Left lung (tissue), 10 donors: ENCODE measurements around the gene AMMECR1. TPM values are rescaled to one million over a fixed set of nuclear protein-coding genes. Genes with fewer than 3 reads are reported as not detected.
"Not testable (repeated sequence)": the region's sequence is repeated elsewhere in the genome, so short reads cannot be mapped to it uniquely, and the experiment has no call there.

ENCODE experiments used
- ATAC-seq: fragments of 200-7000 bp; cut with Tn5 transposase; one replicate; pipeline ENCODE4 v1.9.1; 2020; ENCODE audit warnings: moderate library complexity
- DNase-seq, 4 donors: peaks; one replicate each; pipeline ENCODE4 v3.0.0-alpha.2; 2013 to 2020
- H3K27ac ChIP-seq, 2 donors: fragments of 200-600 bp; sonication (generic) in 1 of 2; one replicate each; pipeline versions ENCODE4 v1.5.0 to v1.8.0; 2020 to 2021
- H3K27me3 ChIP-seq, 2 donors: fragments of 200-600 bp; sonication (generic) in 1 of 2; one replicate each; pipeline versions ENCODE4 v1.5.0 to v1.8.0; 2020 to 2021
- H3K36me3 ChIP-seq, 2 donors: fragments of 200-600 bp; sonication (generic) in 1 of 2; one replicate each; pipeline versions ENCODE4 v1.5.0 to v1.8.0; 2020 to 2021
- H3K4me1 ChIP-seq, 2 donors: fragments of 200-600 bp; one replicate each; pipeline ENCODE4 v1.8.0; 2021
- H3K4me3 ChIP-seq, 2 donors: fragments of 200-600 bp; sonication (generic) in 1 of 2; one replicate each; pipeline versions ENCODE4 v1.5.0 to v1.8.0; 2020 to 2021; ENCODE audit warnings: mild to moderate bottlenecking in 1 of 2
- H3K9me3 ChIP-seq, 2 donors: fragments of 200-600 bp; sonication (generic) in 1 of 2; one replicate each; pipeline versions ENCODE4 v1.5.0 to v1.8.0; 2020 to 2021
- CTCF ChIP-seq, 2 donors: fragments of 200-600 bp; sonication (generic) in 1 of 2; IDR thresholded peaks; one replicate each; pipeline versions ENCODE4 v1.5.0 to v1.8.0; 2021; ENCODE audit warnings: antibody characterized with exemption in 2 of 2
- intact Hi-C, 2 donors: fragments of 100-400 bp; cut with DNase I; formaldehyde crosslinking; loops; one replicate each; pipeline versions ENCODE4 v1.11.2 to v1.14.2; 2022
- polyA plus RNA-seq, 6 donors: library from polyadenylated mRNA; unstranded; fragments of 120-200 nt; gene quantifications; one replicate each; pipeline ENCODE4 v1.2.1, GENCODE V29; 2013; ENCODE audit not compliant: insufficient read length in 6 of 6
- total RNA-seq, 2 donors: library from RNA; stranded (reverse); fragmentation: NEBNext Ultra II Directional; extraction: Animal tissue kit (Norgen Biotek cat#: 25700); gene quantifications; one replicate each; pipeline ENCODE4 v1.2.1, GENCODE V29; 2021
- donor health status: DM: no; HTN: yes; CAD: no.
- donor health status: DM: no; HTN: no; CAD: no.

The AMMECR1 gene
- total and polyA plus RNA-seq, 8 donors, result 8.9 to 15.2 (median 12.7) TPM

- Histone ChIP-seq H3K4me3 (no peak overlapping the region), H3K27ac (no peak overlapping the region), H3K36me3 (no peaks in the 10 kb centered on the region), H3K9me3 (no peaks in the 10 kb centered on the region), H3K4me1 (no peaks in the 10 kb centered on the region), H3K27me3 (peaks cover 0 to 19% of the 10 kb centered on the region in 2 donors)
- no peak for TF ChIP-seq CTCF (IDR thresholded peaks at IDR 0.05)
- intact Hi-C loops, result no loop called here
- no peak for ATAC-seq
- DNase-seq, result peak in 1 of 4 donors; percentile 16
Observed at GRCh38 chrX:110245011-110245410, 72.9 kb downstream of the AMMECR1 start.

GRCh38 chrX:110242371-110242770 is 75.5 kb downstream of the AMMECR1 start:
- DNase-seq (no peak), ATAC-seq (no peak)
- intact Hi-C loops, result no loop called here
- Histone ChIP-seq H3K4me1 (no peaks in the 10 kb centered on the region), H3K9me3 (no peaks in the 10 kb centered on the region), H3K27ac (no peak overlapping the region), H3K27me3 (peaks cover 0 to 12% of the 10 kb centered on the region in 2 donors), H3K36me3 (no peaks in the 10 kb centered on the region), H3K4me3 (no peak overlapping the region)
- TF ChIP-seq CTCF (IDR thresholded peaks at IDR 0.05), result no peak

GRCh38 chrX:110241816-110242215 is 76.1 kb downstream of the AMMECR1 start:
- H3K27ac ChIP-seq, result no peak overlapping the region
- intact Hi-C loops, result no loop called here
- H3K4me3 ChIP-seq, result no peak overlapping the region
- ATAC-seq (peak; percentile 87), DNase-seq (no peak)
- H3K27me3 ChIP-seq, result peaks cover 0 to 12% of the 10 kb centered on the region in 2 donors
- no peaks in the 10 kb centered on the region for H3K36me3 ChIP-seq
- no peaks in the 10 kb centered on the region for H3K4me1 ChIP-seq
- no peaks in the 10 kb centered on the region for H3K9me3 ChIP-seq
- TF ChIP-seq CTCF (IDR thresholded peaks at IDR 0.05), result no peak

- intact Hi-C loops, H3K27ac ChIP-seq, H3K27me3 ChIP-seq: not testable (repeated sequence)
Observed at GRCh38 chrX:110238259-110238658, 79.6 kb downstream of the AMMECR1 start.

GRCh38 chrX:110231485-110231884 is 86.4 kb downstream of the AMMECR1 start:
- H3K4me3 ChIP-seq, intact Hi-C loops, H3K9me3 ChIP-seq, H3K27ac ChIP-seq, ATAC-seq, H3K4me1 ChIP-seq, H3K27me3 ChIP-seq, DNase-seq, H3K36me3 ChIP-seq: not testable (repeated sequence)

More at GRCh38 chrX:110238259-110238658, 79.6 kb downstream of the AMMECR1 start:
- H3K9me3 ChIP-seq, ATAC-seq, H3K4me1 ChIP-seq, H3K36me3 ChIP-seq, H3K4me3 ChIP-seq, DNase-seq: not testable (repeated sequence)

- H3K4me1 ChIP-seq, ATAC-seq, H3K36me3 ChIP-seq, H3K9me3 ChIP-seq, H3K27ac ChIP-seq, H3K27me3 ChIP-seq, intact Hi-C loops: not testable (repeated sequence)
- DNase-seq, result peak in 2 of 4 donors; percentile 46 to 49
- H3K4me3 ChIP-seq, result peak overlapping the region in 1 of 2 donors; percentile 24
Observed at GRCh38 chrX:110229497-110230111, 88.3 kb downstream of the AMMECR1 start.

- intact Hi-C loops, result no loop called here
- Histone ChIP-seq H3K4me3 (no peak overlapping the region), H3K27ac (no peak overlapping the region), H3K36me3 (no peaks in the 10 kb centered on the region), H3K27me3 (no peaks in the 10 kb centered on the region), H3K9me3 (no peaks in the 10 kb centered on the region), H3K4me1 (no peaks in the 10 kb centered on the region)
- ATAC-seq (no peak), DNase-seq (no peak)
- TF ChIP-seq CTCF (IDR thresholded peaks at IDR 0.05), result no peak
Observed at GRCh38 chrX:110228453-110228852, 89.4 kb downstream of the AMMECR1 start.
